HFFc6 (cell line): ENCODE data around the gene SLC25A42. TPM values are rescaled to one million over a fixed set of nuclear protein-coding genes. Genes with fewer than 3 reads are reported as not detected.

ENCODE experiments used
- DNase-seq: peaks from one replicate; pipeline ENCODE4 v3.0.0-alpha.2; 2018
- H3K27ac Mint-ChIP-seq: 2 replicates; pipeline ENCODE4 v1.8.0; 2020; ENCODE audit warnings: mild to moderate bottlenecking, mixed read lengths
- H3K27me3 Mint-ChIP-seq: 2 replicates; pipeline ENCODE4 v1.8.0; 2021; ENCODE audit warnings: mild to moderate bottlenecking, moderate library complexity, mixed read lengths; ENCODE audit not compliant: insufficient read depth
- H3K36me3 Mint-ChIP-seq: 2 replicates; pipeline ENCODE4 v1.8.0; 2021; ENCODE audit warnings: low read depth, mixed read lengths
- H3K4me1 Mint-ChIP-seq: 2 replicates; pipeline ENCODE4 v1.8.0; 2020; ENCODE audit warnings: low read depth, mixed read lengths
- H3K4me3 Mint-ChIP-seq: 2 replicates; pipeline ENCODE4 v1.8.0; 2020; ENCODE audit warnings: mild to moderate bottlenecking, moderate library complexity, mixed read lengths
- H3K9me3 Mint-ChIP-seq: 2 replicates; pipeline ENCODE4 v1.8.0; 2020; ENCODE audit warnings: mild to moderate bottlenecking, mixed read lengths
- total RNA-seq, 6 experiments: library from RNA; stranded (reverse); fragmentation: NEBNext Ultra II Directional; extraction: Animal tissue kit (Norgen Biotek cat#: 25700); gene quantifications; 2 replicates in 1 of 6; 3 replicates in 5 of 6; pipeline ENCODE4 v1.2.3, GENCODE V29; 2021
- TF ChIP-seq, protein P1 (sequence below): fragments of 200-600 bp; sonication (generic); IDR thresholded peaks from 2 replicates; pipeline ENCODE4 v1.5.0; 2021; ENCODE audit warnings: antibody characterized with exemption, mild to moderate bottlenecking

Gene SLC25A42
- total RNA-seq, 6 experiments from 2014 or later, result 8.7 to 11.7 (median 9.9) TPM

DNA sequence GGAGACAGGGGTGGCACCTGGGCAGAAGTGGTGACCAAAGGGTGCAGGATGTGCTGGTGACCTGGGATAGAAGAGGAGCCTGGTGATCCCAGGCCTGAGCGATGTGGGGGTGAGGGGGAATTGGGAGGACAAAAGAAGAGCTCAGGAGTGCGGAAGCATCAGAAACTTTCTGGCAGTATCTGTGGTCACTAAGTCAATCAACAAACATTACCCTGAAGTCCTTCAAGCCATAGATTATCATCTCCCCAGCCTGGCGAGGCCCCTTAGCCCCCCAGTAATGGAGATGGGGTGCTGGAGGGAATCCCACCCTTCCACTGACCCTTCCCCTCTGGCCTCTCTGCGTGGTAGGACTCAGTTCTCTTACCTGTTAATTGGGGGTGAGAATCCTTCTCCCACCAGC, 95.7 kb downstream of the SLC25A42 start:
- H3K9me3 Mint-ChIP-seq, result peaks cover 3% of the 10 kb centered on the region; the same call in 1 of the 2 replicates
- peaks cover 6% of the 10 kb centered on the region; the same call in 1 of the 2 replicates for H3K36me3 Mint-ChIP-seq
- TF ChIP-seq, protein P1, sequence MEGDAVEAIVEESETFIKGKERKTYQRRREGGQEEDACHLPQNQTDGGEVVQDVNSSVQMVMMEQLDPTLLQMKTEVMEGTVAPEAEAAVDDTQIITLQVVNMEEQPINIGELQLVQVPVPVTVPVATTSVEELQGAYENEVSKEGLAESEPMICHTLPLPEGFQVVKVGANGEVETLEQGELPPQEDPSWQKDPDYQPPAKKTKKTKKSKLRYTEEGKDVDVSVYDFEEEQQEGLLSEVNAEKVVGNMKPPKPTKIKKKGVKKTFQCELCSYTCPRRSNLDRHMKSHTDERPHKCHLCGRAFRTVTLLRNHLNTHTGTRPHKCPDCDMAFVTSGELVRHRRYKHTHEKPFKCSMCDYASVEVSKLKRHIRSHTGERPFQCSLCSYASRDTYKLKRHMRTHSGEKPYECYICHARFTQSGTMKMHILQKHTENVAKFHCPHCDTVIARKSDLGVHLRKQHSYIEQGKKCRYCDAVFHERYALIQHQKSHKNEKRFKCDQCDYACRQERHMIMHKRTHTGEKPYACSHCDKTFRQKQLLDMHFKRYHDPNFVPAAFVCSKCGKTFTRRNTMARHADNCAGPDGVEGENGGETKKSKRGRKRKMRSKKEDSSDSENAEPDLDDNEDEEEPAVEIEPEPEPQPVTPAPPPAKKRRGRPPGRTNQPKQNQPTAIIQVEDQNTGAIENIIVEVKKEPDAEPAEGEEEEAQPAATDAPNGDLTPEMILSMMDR, result no peak
- H3K27me3 Mint-ChIP-seq, result no peaks in the 10 kb centered on the region; the same call in 1 of the 2 replicates
- H3K27ac Mint-ChIP-seq, result no peak overlapping the region
- DNase-seq, result no peak
- no peaks in the 10 kb centered on the region for H3K4me1 Mint-ChIP-seq
- H3K4me3 Mint-ChIP-seq, result no peak overlapping the region

DNA sequence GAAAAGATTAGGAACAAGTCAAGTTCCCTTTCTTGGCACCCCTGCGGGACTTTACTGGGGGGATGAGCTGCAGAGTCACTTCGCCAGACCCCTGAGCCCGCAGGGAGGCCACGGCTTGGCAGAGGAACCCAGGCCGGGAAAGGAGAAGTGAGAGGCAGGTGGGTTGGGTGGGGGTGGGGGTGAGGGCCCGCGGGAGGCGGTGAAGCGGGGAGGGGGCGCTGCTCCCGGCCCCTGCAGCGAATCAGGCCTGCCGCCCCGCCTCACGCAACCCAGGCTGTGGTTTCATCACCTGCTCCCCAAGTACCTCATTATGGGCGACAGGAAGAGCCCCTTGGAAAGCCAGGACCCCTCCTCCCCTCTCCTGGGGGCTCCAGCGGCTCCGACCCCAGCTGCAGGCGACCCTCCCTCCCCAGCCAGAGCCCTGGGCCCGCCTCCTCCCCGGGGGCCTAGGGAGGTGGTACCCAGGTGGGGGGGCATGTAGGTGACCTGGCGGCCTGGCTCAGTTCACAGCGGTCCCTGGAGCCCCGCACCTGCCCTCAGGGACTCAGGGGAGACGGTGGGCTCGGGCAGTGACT, 96.8 kb downstream of the SLC25A42 start:
- H3K4me3 Mint-ChIP-seq, result no peak overlapping the region
- no peaks in the 10 kb centered on the region; the same call in 1 of the 2 replicates for H3K27me3 Mint-ChIP-seq
- H3K4me1 Mint-ChIP-seq, result no peaks in the 10 kb centered on the region
- no peak for DNase-seq
- no peak overlapping the region for H3K27ac Mint-ChIP-seq
- TF ChIP-seq, protein P1, result no peak
- peaks cover 3% of the 10 kb centered on the region; the same call in 1 of the 2 replicates for H3K9me3 Mint-ChIP-seq
- H3K36me3 Mint-ChIP-seq, result peaks cover 5% of the 10 kb centered on the region; the same call in 1 of the 2 replicates

DNA sequence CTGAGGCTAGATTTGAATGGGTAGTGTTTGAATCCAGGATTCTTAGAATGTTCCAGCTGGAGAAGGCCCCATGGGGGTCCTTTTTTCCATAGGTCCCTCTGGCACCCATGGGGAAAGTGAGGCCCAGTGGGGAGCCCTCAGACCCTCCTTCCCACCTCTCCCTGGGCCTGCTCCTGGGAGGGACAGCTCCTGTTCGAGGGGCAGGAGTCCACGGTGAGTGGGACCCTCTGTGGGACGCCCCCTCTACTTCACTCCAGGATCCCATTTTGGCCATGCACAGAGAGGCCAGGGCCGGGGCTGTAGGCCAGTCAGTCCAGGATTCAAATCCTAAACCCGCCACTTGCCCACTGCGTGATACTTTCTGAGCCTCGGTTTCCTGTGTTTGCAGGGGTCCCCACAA, 98.7 kb downstream of the SLC25A42 start:
- Mint-ChIP-seq H3K36me3 (no peaks in the 10 kb centered on the region), H3K9me3 (no peaks in the 10 kb centered on the region), H3K4me1 (no peaks in the 10 kb centered on the region), H3K27me3 (no peaks in the 10 kb centered on the region), H3K4me3 (no peak overlapping the region), H3K27ac (no peak overlapping the region)
- TF ChIP-seq, protein P1, result no peak
- no peak for DNase-seq

Other genes starting within 250 kb of the SLC25A42 start
- gene UPF1, start 232.0 kb upstream of the SLC25A42 start, total RNA-seq, result 10 to 100 TPM; 46.3 to 54.7 (median 51.4) TPM
- gene CERS1, start 167.8 kb upstream of the SLC25A42 start, total RNA-seq, result 1 to 10 TPM in 5 of 6 experiments, under 1 TPM in 1; 0.96 to 2.1 (median 1.3) TPM
- gene COPE, start 144.6 kb upstream of the SLC25A42 start, total RNA-seq, result 100 to 1,000 TPM; 268 to 315 (median 286) TPM
- 10 to 100 TPM; 37.8 to 57.4 (median 44.0) TPM for gene DDX49, start 144.3 kb upstream of the SLC25A42 start, total RNA-seq
- gene HOMER3, start 122.8 kb upstream of the SLC25A42 start, total RNA-seq, result 10 to 100 TPM; 68.1 to 89.1 (median 77.9) TPM
- gene SUGP2, start 30.5 kb upstream of the SLC25A42 start, total RNA-seq, result 10 to 100 TPM; 57.6 to 71.5 (median 61.8) TPM
- gene ARMC6, start 30.4 kb upstream of the SLC25A42 start, total RNA-seq, result 10 to 100 TPM; 30.2 to 41.7 (median 32.5) TPM
- 10 to 100 TPM; 20.5 to 27.9 (median 25.4) TPM for gene TMEM161A, start 74.5 kb downstream of the SLC25A42 start, total RNA-seq
- 1 to 10 TPM in 3 of 6 experiments, under 1 TPM in 3; 0.20 to 1.9 (median 0.82) TPM for gene MEF2B, start 106.3 kb downstream of the SLC25A42 start, total RNA-seq
- gene BORCS8, start 128.2 kb downstream of the SLC25A42 start, total RNA-seq, result 10 to 100 TPM; 33.9 to 43.2 (median 38.6) TPM
- 10 to 100 TPM; 63.7 to 84.6 (median 75.7) TPM for gene RFXANK, start 128.3 kb downstream of the SLC25A42 start, total RNA-seq
- gene NR2C2AP, start 139.4 kb downstream of the SLC25A42 start, total RNA-seq, result 10 to 100 TPM in 1 of 6 experiments, 1 to 10 TPM in 5; 6.5 to 12.8 (median 9.3) TPM
- not detected for gene NCAN, start 148.0 kb downstream of the SLC25A42 start, total RNA-seq
- under 1 TPM in 3 of 6 experiments, not detected in 3; 0.23 to 0.45 (median 0.28) TPM for gene TM6SF2, start 209.3 kb downstream of the SLC25A42 start, total RNA-seq